IMR-90 (cell line): ENCODE data around the gene STAT5A. TPM values are rescaled to one million over a fixed set of nuclear protein-coding genes. Genes with fewer than 3 reads are reported as not detected.
A peak's percentile ranks its signal among the peaks of the same experiment; 100 is the strongest.

Experiments used
- ATAC-seq: fragments of 200-7000 bp; cut with Tn5 transposase; 2 replicates; pipeline ENCODE4 v1.9.1; 2020; ENCODE audit warnings: low read depth, mild to moderate bottlenecking, moderate library complexity
- BruUV-seq: library from RNA; stranded (reverse); fragments of 400-500 nt; replicated peaks from 2 replicates; lab custom pipeline; 2021; lab: Mats Ljungman, UMichigan
- CTCF ChIA-PET: fragments of 300-600 bp; formaldehyde crosslinking; extraction: SDS; loops from one replicate; lab custom pipeline; 2021; ENCODE audit warnings: antibody characterized with exemption; lab: Yijun Ruan, JAX
- POLR2A ChIA-PET: fragments of 300-600 bp; sonication (Branson Sonifier 250); formaldehyde crosslinking; loops from one replicate; lab custom pipeline; 2022; ENCODE audit warnings: antibody characterized with exemption; ENCODE audit not compliant: unreplicated experiment; lab: Charles Lee
- DNase-seq: peaks from one replicate; pipeline ENCODE4 v3.0.0; 2013
- H2AFZ ChIP-seq: replicated peaks from 2 replicates; pipeline ENCODE3; 2013; ENCODE audit warnings: low read length, mild to moderate bottlenecking; ENCODE audit not compliant: poor library complexity
- H2AK5ac ChIP-seq: 2 replicates; pipeline ENCODE4 v1.6.1; 2013; ENCODE audit warnings: low read depth, low read length, inconsistent platforms
- H2AK9ac ChIP-seq: replicated peaks from 2 replicates; pipeline ENCODE3; 2013; ENCODE audit warnings: mild to moderate bottlenecking, low read depth, low read length, moderate library complexity; ENCODE audit not compliant: poor library complexity
- H2BK120ac ChIP-seq: 2 replicates; pipeline ENCODE4 v1.6.1; 2013; ENCODE audit warnings: low read depth, low read length, inconsistent platforms
- H2BK15ac ChIP-seq: 3 replicates; pipeline ENCODE4 v1.6.1; 2013; ENCODE audit warnings: low read depth, low read length, inconsistent platforms
- H2BK20ac ChIP-seq: 2 replicates; pipeline ENCODE4 v1.6.1; 2013; ENCODE audit warnings: low read depth, mild to moderate bottlenecking, inconsistent platforms, low read length, moderate library complexity
- H2BK5ac ChIP-seq: 2 replicates; pipeline ENCODE4 v1.6.1; 2013; ENCODE audit warnings: mild to moderate bottlenecking, low read depth, low read length, inconsistent platforms; ENCODE audit not compliant: poor library complexity, severe bottlenecking
- H3K14ac ChIP-seq: replicated peaks from 2 replicates; pipeline ENCODE4 v1.6.1; 2013; ENCODE audit warnings: low read depth, low read length, inconsistent platforms
- H3K18ac ChIP-seq: 2 replicates; pipeline ENCODE4 v1.6.1; 2013; ENCODE audit warnings: low read depth, low read length, control low read depth
- H3K23ac ChIP-seq: 2 replicates; pipeline ENCODE4 v1.6.1; 2013; ENCODE audit warnings: low read depth, low read length, inconsistent platforms
- H3K27ac ChIP-seq: 2 replicates; pipeline ENCODE4 v1.5.1; 2013; ENCODE audit warnings: mild to moderate bottlenecking, control low read depth, low read length; ENCODE audit not compliant: insufficient read depth
- H3K27me3 ChIP-seq: 2 replicates; pipeline ENCODE4 v1.6.1; 2013; ENCODE audit warnings: low read length; ENCODE audit not compliant: control insufficient read depth, insufficient read depth
- H3K36me3 ChIP-seq: 2 replicates; pipeline ENCODE4 v1.6.1; 2013; ENCODE audit warnings: low read length, mixed read lengths; ENCODE audit not compliant: control insufficient read depth, insufficient read depth
- H3K4ac ChIP-seq: 2 replicates; pipeline ENCODE4 v1.6.1; 2013; ENCODE audit warnings: low read depth, low read length, inconsistent platforms
- H3K4me1 ChIP-seq: 2 replicates; pipeline ENCODE4 v1.6.1; 2013; ENCODE audit warnings: low read length, mixed read lengths; ENCODE audit not compliant: control insufficient read depth, insufficient read depth
- H3K4me2 ChIP-seq: 2 replicates; pipeline ENCODE4 v1.6.1; 2013; ENCODE audit warnings: low read depth, mild to moderate bottlenecking, control low read depth, low read length, moderate library complexity
- H3K4me3 ChIP-seq: 2 replicates; pipeline ENCODE4 v1.5.1; 2013; ENCODE audit warnings: low read depth, mild to moderate bottlenecking, control low read depth, low read length, moderate library complexity; ENCODE audit not compliant: insufficient read depth
- H3K56ac ChIP-seq: 2 replicates; pipeline ENCODE4 v1.6.1; 2013; ENCODE audit warnings: low read length, inconsistent platforms; ENCODE audit not compliant: insufficient read depth; ENCODE audit errors: extremely low read depth
- H3K79me1 ChIP-seq, 2 experiments: 2 replicates each; pipeline ENCODE4 v1.6.1; 2013; ENCODE audit warnings: low read length in 2 of 2, inconsistent platforms in 1 of 2, low read depth in 1 of 2
- H3K9ac ChIP-seq: 2 replicates; pipeline ENCODE4 v1.6.1; 2013; ENCODE audit warnings: low read depth, low read length, control low read depth
- H3K9me1 ChIP-seq: 2 replicates; pipeline ENCODE4 v1.6.1; 2013; ENCODE audit warnings: low read length, inconsistent platforms; ENCODE audit not compliant: insufficient read depth
- H3K9me3 ChIP-seq: 2 replicates; pipeline ENCODE4 v1.6.1; 2013; ENCODE audit warnings: low read length; ENCODE audit not compliant: control insufficient read depth, insufficient read depth
- H4K20me1 ChIP-seq: 2 replicates; pipeline ENCODE4 v1.6.1; 2013; ENCODE audit warnings: low read length, inconsistent platforms; ENCODE audit not compliant: insufficient read depth
- H4K5ac ChIP-seq: 2 replicates; pipeline ENCODE4 v1.6.1; 2013; ENCODE audit warnings: mild to moderate bottlenecking, low read depth, low read length, control low read depth
- H4K8ac ChIP-seq, 2 experiments: 2 replicates each; pipeline ENCODE4 v1.6.1; 2013; ENCODE audit warnings: low read depth in 2 of 2, low read length in 2 of 2, control low read depth in 1 of 2, inconsistent platforms in 1 of 2
- H4K91ac ChIP-seq: 2 replicates; pipeline ENCODE4 v1.6.1; 2013; ENCODE audit warnings: low read depth, low read length, inconsistent platforms; ENCODE audit not compliant: insufficient read depth
- CTCF ChIP-seq: conservative IDR thresholded peaks from 2 replicates; pipeline ENCODE4 v1.5.1; 2012; ENCODE audit warnings: mild to moderate bottlenecking, low read depth, low read length, improper control_type of control experiment
- MAFK ChIP-seq: IDR thresholded peaks from 2 replicates; pipeline ENCODE4 v1.6.1; 2012; ENCODE audit warnings: low read depth, low read length, improper control_type of control experiment
- MXI1 ChIP-seq: IDR thresholded peaks from 2 replicates; pipeline ENCODE4 v1.6.1; 2012; ENCODE audit warnings: low read depth, mild to moderate bottlenecking, low read length, moderate library complexity, borderline replicate concordance
- RAD21 ChIP-seq: IDR thresholded peaks from 2 replicates; pipeline ENCODE4 v1.6.1; 2012; ENCODE audit warnings: low read length, improper control_type of control experiment
- RCOR1 ChIP-seq: IDR thresholded peaks from 2 replicates; pipeline ENCODE4 v1.6.1; 2012; ENCODE audit warnings: mild to moderate bottlenecking, low read length, improper control_type of control experiment; ENCODE audit not compliant: insufficient replicate concordance
- WGBS, 2 experiments: methylation state at CpG; one replicate each; pipeline versions ENCODE4 v1.1.5 to v1.1.7; 2013; ENCODE audit warnings: missing lambda C conversion rate in 2 of 2; ENCODE audit not compliant: insufficient read length in 1 of 2; ENCODE audit errors: extremely low coverage in 2 of 2; 5-methylcytosine and 5-hydroxymethylcytosine counted together
- dilution Hi-C: fragments of 300-500 bp; cut with HindIII; formaldehyde crosslinking; loops from one replicate; pipeline ENCODE4 v1.14.3; 2018; ENCODE audit warnings: low sequenced_read_pairs; ENCODE audit not compliant: unreplicated experiment
- in situ Hi-C: fragments of 300-500 bp; cut with MboI; formaldehyde crosslinking; loops from 3 replicates; pipeline ENCODE4 v1.14.3; 2019; ENCODE audit warnings: low sequenced_read_pairs, inconsistent platforms, mixed read lengths
- intact Hi-C: fragments of 100-400 bp; cut with micrococcal nuclease; formaldehyde crosslinking; loops from 2 replicates; pipeline ENCODE4 v1.10.0; 2022
- polyA plus RNA-seq, 3 experiments: library from polyadenylated mRNA; depleted of rRNA; stranded (reverse); fragments of >200 nt; gene quantifications; 2 replicates each; pipeline ENCODE4 v1.2.3, GENCODE V29; 2012; ENCODE audit warnings: low replicate concordance in 1 of 3
- total RNA-seq: library from RNA; depleted of rRNA; stranded (reverse); fragments of >200 nt; gene quantifications from 2 replicates; pipeline ENCODE4 v1.2.3, GENCODE V29; 2012

STAT5A gene
- total and polyA plus RNA-seq, 2 of the 4 experiments (the other 2 are of a cell fraction), result 1.3 to 1.4 TPM

- Histone ChIP-seq H4K5ac (no peak overlapping the region), H3K27ac (no peak overlapping the region), H2AFZ (no peak overlapping the region), H3K4ac (no peak overlapping the region), H2AK9ac (no peak overlapping the region), H3K36me3 (peaks cover 61% of the 10 kb centered on the region), H2BK20ac (no peak overlapping the region), H3K4me3 (no peak overlapping the region), H2BK5ac (no peak overlapping the region), H3K14ac (no peak overlapping the region), H3K79me1 (peaks cover 17 to 33% of the 10 kb centered on the region in 2 experiments), H3K27me3 (no peaks in the 10 kb centered on the region), H2BK120ac (no peak overlapping the region), H3K23ac (no peak overlapping the region), H4K91ac (no peak overlapping the region), H3K9me3 (no peaks in the 10 kb centered on the region), H2BK15ac (no peak overlapping the region), H4K20me1 (peaks cover 4% of the 10 kb centered on the region; the same call in 1 of the 2 replicates), H3K56ac (no peak overlapping the region), H3K9me1 (peaks cover 3% of the 10 kb centered on the region; the same call in 1 of the 2 replicates), H3K18ac (no peak overlapping the region), H3K4me1 (peaks cover 1% of the 10 kb centered on the region; the same call in 1 of the 2 replicates), H3K9ac (no peak overlapping the region), H2AK5ac (no peak overlapping the region), H3K4me2 (no peak overlapping the region), H4K8ac (no peak overlapping the region)
- no peak for DNase-seq
- in situ Hi-C loops (no loop called here), intact Hi-C loops (no loop called here), dilution Hi-C loops (no loop called here)
- ChIA-PET POLR2A (no interaction called here), CTCF (no interaction called here)
- no TSS peak for BruUV-seq
- ATAC-seq, result no peak; the same call in 1 of the 2 replicates
- no CpG with 5 or more reads among the region's 3 CpGs for WGBS, 2 experiments
- TF ChIP-seq RAD21 (no peak; the same call in 1 of the 2 replicates), RCOR1 (no peak), MXI1 (no peak), CTCF (peak; percentile 14; the same call in 1 of the 2 replicates), MAFK (no peak)
Measured at GRCh38 chr17:42334677-42335076, 46.4 kb downstream of the STAT5A start.
